K562 (cell line): ENCODE results near the gene SAMD14. TPM values are rescaled to one million over a fixed set of nuclear protein-coding genes. Genes with fewer than 3 reads are reported as not detected.

Experiments
- ATAC-seq: fragments of 200-7000 bp; cut with Tn5 transposase; 3 replicates; pipeline ENCODE4 v1.9.1; 2020; ENCODE audit warnings: moderate library complexity
- BruUV-seq: library from RNA; stranded (reverse); fragments of 400-500 nt; replicated peaks from 2 replicates; lab custom pipeline; 2021; lab: Mats Ljungman, UMichigan
- CTCF ChIA-PET: fragments of 300-600 bp; formaldehyde crosslinking; extraction: SDS; loops from one replicate; lab custom pipeline; 2021; ENCODE audit warnings: low intra/inter-chr PET ratio; lab: Yijun Ruan, JAX
- POLR2A ChIA-PET: fragments of 300-600, 350-650 bp; sonication (Branson Sonifier 250); formaldehyde crosslinking; extraction: SDS; loops from one replicate; lab custom pipeline; 2021; ENCODE audit warnings: antibody characterized with exemption, inconsistent platforms; lab: Yijun Ruan, JAX
- DNase-seq, 4 experiments: peaks; one replicate each; pipeline versions ENCODE4 v3.0.0 to v3.0.0-alpha.2; 2011 to 2018; ENCODE audit warnings: low spot score in 3 of 4, mixed read lengths in 3 of 4; ENCODE audit errors: extremely low read depth in 1 of 4
- FAIRE-seq: peaks from 2 replicates; lab custom pipeline; 2011; peaks lifted over from hg19 to GRCh38; lab: Jason Lieb, UNC
- H2AFZ ChIP-seq: 2 replicates; pipeline ENCODE4 v1.6.0; 2011; ENCODE audit warnings: low read depth, low read length, control low read depth, inconsistent platforms
- H3K27ac ChIP-seq: fragments of 200-600 bp; 3 replicates; pipeline ENCODE4 v1.8.0; 2011; ENCODE audit warnings: low read depth, mild to moderate bottlenecking, control low read depth, inconsistent platforms, low read length, moderate library complexity, mixed read lengths; ENCODE audit errors: extremely low read depth
- H3K27me3 ChIP-seq, 2 experiments: fragments of 300-600 bp in 1 of 2; 2 replicates in 1 of 2; 3 replicates in 1 of 2; pipeline versions ENCODE4 v1.6.0 to v1.8.0; 2011; ENCODE audit warnings: inconsistent platforms in 2 of 2, low read length in 2 of 2, mild to moderate bottlenecking in 1 of 2, mixed read lengths in 1 of 2, moderate library complexity in 1 of 2; ENCODE audit not compliant: control insufficient read depth in 2 of 2, insufficient read depth in 2 of 2
- H3K36me3 ChIP-seq: fragments of 300-600 bp; 3 replicates; pipeline ENCODE4 v1.8.0; 2011; ENCODE audit warnings: mild to moderate bottlenecking, low read length, inconsistent platforms; ENCODE audit not compliant: control insufficient read depth, insufficient read depth
- H3K4me1 ChIP-seq, 2 experiments: fragments of 200-600 bp in 1 of 2; replicated peaks in 1 of 2; 2 replicates in 1 of 2; 3 replicates in 1 of 2; pipeline versions ENCODE4 v1.5.1 to v1.8.0; 2011; ENCODE audit warnings: inconsistent platforms in 2 of 2, low read length in 2 of 2, mild to moderate bottlenecking in 1 of 2, mixed read lengths in 1 of 2, moderate library complexity in 1 of 2; ENCODE audit not compliant: control insufficient read depth in 2 of 2, insufficient read depth in 2 of 2
- H3K4me2 ChIP-seq: 2 replicates; pipeline ENCODE4 v1.6.1; 2011; ENCODE audit warnings: low read length, control low read depth, inconsistent platforms, mixed read lengths; ENCODE audit not compliant: insufficient read depth
- H3K4me3 ChIP-seq: fragments of 200-600 bp; sonication (generic), shearing (Covaris generic); 2 replicates; pipeline ENCODE4 v1.5.1; 2016; ENCODE audit warnings: control low read depth, inconsistent platforms
- H3K79me2 ChIP-seq: fragments of 200-600 bp; 3 replicates; pipeline ENCODE4 v1.8.0; 2011; ENCODE audit warnings: low read length, inconsistent platforms; ENCODE audit not compliant: control insufficient read depth, insufficient read depth
- H3K9ac ChIP-seq, 2 experiments: 2 replicates each; pipeline versions ENCODE4 v1.6.0 to v1.6.1; 2011; ENCODE audit warnings: low read depth in 2 of 2, low read length in 2 of 2, control low read depth in 1 of 2, inconsistent platforms in 1 of 2, mild to moderate bottlenecking in 1 of 2, mixed read lengths in 1 of 2; ENCODE audit not compliant: insufficient read depth in 1 of 2
- H3K9me1 ChIP-seq: one replicate; pipeline ENCODE4 v1.6.0; 2011; ENCODE audit warnings: inconsistent platforms, mild to moderate bottlenecking, low read length, moderate library complexity; ENCODE audit not compliant: control insufficient read depth, insufficient read depth
- H3K9me3 ChIP-seq: replicated peaks from 2 replicates; pipeline ENCODE4 v1.5.1; 2011; ENCODE audit warnings: low read depth, low read length, inconsistent platforms; ENCODE audit not compliant: control insufficient read depth, insufficient read depth
- H4K20me1 ChIP-seq: replicated peaks from 2 replicates; pipeline ENCODE4 v1.6.1; 2011; ENCODE audit warnings: low read length, inconsistent platforms, mixed read lengths; ENCODE audit not compliant: control insufficient read depth, insufficient read depth
- ASH1L ChIP-seq: fragments of 450-650 bp; IDR thresholded peaks from 2 replicates; pipeline ENCODE4 v1.6.1; 2018; ENCODE audit warnings: borderline replicate concordance, mild to moderate bottlenecking, low read depth; ENCODE audit not compliant: partially characterized antibody
- CC2D1A ChIP-seq: fragments of 450-650 bp; IDR thresholded peaks from 2 replicates; pipeline ENCODE4 v1.6.1; 2017; ENCODE audit warnings: mild to moderate bottlenecking
- EP300 ChIP-seq: IDR thresholded peaks from 2 replicates; pipeline ENCODE4 v1.6.1; 2012; ENCODE audit warnings: low read length, improper control_type of control experiment
- GTF2F1 ChIP-seq: IDR thresholded peaks from 2 replicates; pipeline ENCODE4 v1.6.1; 2011; ENCODE audit warnings: low read depth, low read length, improper control_type of control experiment
- KDM1A ChIP-seq, 2 experiments: fragments of 450-650 bp; IDR thresholded peaks; 2 replicates each; pipeline ENCODE4 v1.6.1; 2016; ENCODE audit warnings: mild to moderate bottlenecking in 2 of 2
- KLF10 ChIP-seq: fragments of 250-450 bp; sonication (Bioruptor Pico); IDR thresholded peaks from 2 replicates; pipeline ENCODE4 v1.6.1; 2021; ENCODE audit warnings: matching md5 sums
- MEIS2 ChIP-seq: fragments of 450-650 bp; IDR thresholded peaks from 2 replicates; pipeline ENCODE4 v1.6.1; 2014; ENCODE audit warnings: mild to moderate bottlenecking; ENCODE audit not compliant: partially characterized antibody
- NCOA1 ChIP-seq: fragments of 450-650 bp; IDR thresholded peaks from 2 replicates; pipeline ENCODE4 v1.6.1; 2016; ENCODE audit warnings: low read depth
- SIN3A ChIP-seq, 2 experiments: fragments of 150-350 bp in 1 of 2; IDR thresholded peaks; 2 replicates each; pipeline ENCODE4 v1.6.1; 2011 to 2016; ENCODE audit warnings: borderline replicate concordance in 2 of 2, low read depth in 2 of 2, low read length in 2 of 2, mild to moderate bottlenecking in 2 of 2, moderate library complexity in 2 of 2; ENCODE audit not compliant: control insufficient read depth in 1 of 2
- SMARCA5 ChIP-seq: fragments of 450-650 bp; IDR thresholded peaks from 2 replicates; pipeline ENCODE4 v1.6.1; 2016
- ZFPM2 ChIP-seq: fragments of 250-450 bp; sonication (Bioruptor Pico); IDR thresholded peaks from 2 replicates; pipeline ENCODE4 v1.5.1; 2022; ENCODE audit warnings: mild to moderate bottlenecking
- ZNF3 ChIP-seq: fragments of 250-450 bp; sonication (Bioruptor Pico); IDR thresholded peaks from 2 replicates; pipeline ENCODE4 v1.5.0; 2021; ENCODE audit warnings: mild to moderate bottlenecking, moderate library complexity
- ZNF395 ChIP-seq: fragments of 200-800 bp; sonication (Bioruptor generic); IDR thresholded peaks from 2 replicates; pipeline ENCODE4 v1.6.1; 2017; ENCODE audit warnings: missing genetic modification characterization, missing compliant biosample characterization
- ZNF507 ChIP-seq: conservative IDR thresholded peaks from 2 replicates; pipeline ENCODE4 v1.6.1; 2017; ENCODE audit warnings: missing genetic modification characterization, missing compliant biosample characterization
- WGBS: fragments of 100-300 bp; shearing (Covaris generic); methylation state at CpG from one replicate; pipeline ENCODE4 v1.1.6; 2016; ENCODE audit warnings: low coverage, mixed read lengths; ENCODE audit not compliant: insufficient coverage; ENCODE audit errors: missing lambda C conversion rate; 5-methylcytosine and 5-hydroxymethylcytosine counted together
- in situ Hi-C: fragments of 300-500 bp; cut with MboI; formaldehyde crosslinking; loops from 4 replicates; pipeline ENCODE4 v1.15.0; 2018; ENCODE audit warnings: inconsistent platforms, mixed read lengths
- intact Hi-C: fragments of 100-400 bp; cut with micrococcal nuclease; formaldehyde crosslinking; loops from 2 replicates; pipeline ENCODE4 v1.14.2; 2022
- polyA plus RNA-seq, 8 experiments: library from polyadenylated mRNA; depleted of rRNA in 4 of 8; stranded (reverse) in 5 of 8; unstranded in 3 of 8; fragments of >200 nt; fragmentation: Nextera tagmentation in 2 of 8; fragmentation: Illumina TruSeq in 1 of 8; extraction: Ambion mirVana in 2 of 8; extraction: Trizol in 1 of 8; gene quantifications; 2 replicates each; pipeline versions ENCODE4 v1.2.1 to v1.2.3, GENCODE V29; 2011 to 2014; ENCODE audit warnings: inconsistent platforms in 1 of 8, missing spikeins in 1 of 8
- total RNA-seq, 7 experiments: library from RNA; depleted of rRNA in 6 of 7; stranded (reverse); fragments of >200 nt in 6 of 7; fragmentation: Illumina TruSeq in 2 of 7; extraction: Trizol in 2 of 7; gene quantifications; 2 replicates each; pipeline versions ENCODE4 v1.2.1 to v1.2.3, GENCODE V29; 2011 to 2021; ENCODE audit warnings: low replicate concordance in 1 of 7
- TF ChIP-seq, protein P1 (sequence below): IDR thresholded peaks from 3 replicates; pipeline ENCODE4 v1.6.1; 2011; ENCODE audit warnings: borderline replicate concordance, mild to moderate bottlenecking, moderate library complexity; ENCODE audit not compliant: insufficient read length; ENCODE audit errors: extremely low read depth

The SAMD14 gene
- total and polyA plus RNA-seq, 9 of the 15 experiments (the other 6 are each of a cell fraction or from before 2014, with no cell fraction given): 0.04 to 0.07 TPM; not detected in 7

DNA sequence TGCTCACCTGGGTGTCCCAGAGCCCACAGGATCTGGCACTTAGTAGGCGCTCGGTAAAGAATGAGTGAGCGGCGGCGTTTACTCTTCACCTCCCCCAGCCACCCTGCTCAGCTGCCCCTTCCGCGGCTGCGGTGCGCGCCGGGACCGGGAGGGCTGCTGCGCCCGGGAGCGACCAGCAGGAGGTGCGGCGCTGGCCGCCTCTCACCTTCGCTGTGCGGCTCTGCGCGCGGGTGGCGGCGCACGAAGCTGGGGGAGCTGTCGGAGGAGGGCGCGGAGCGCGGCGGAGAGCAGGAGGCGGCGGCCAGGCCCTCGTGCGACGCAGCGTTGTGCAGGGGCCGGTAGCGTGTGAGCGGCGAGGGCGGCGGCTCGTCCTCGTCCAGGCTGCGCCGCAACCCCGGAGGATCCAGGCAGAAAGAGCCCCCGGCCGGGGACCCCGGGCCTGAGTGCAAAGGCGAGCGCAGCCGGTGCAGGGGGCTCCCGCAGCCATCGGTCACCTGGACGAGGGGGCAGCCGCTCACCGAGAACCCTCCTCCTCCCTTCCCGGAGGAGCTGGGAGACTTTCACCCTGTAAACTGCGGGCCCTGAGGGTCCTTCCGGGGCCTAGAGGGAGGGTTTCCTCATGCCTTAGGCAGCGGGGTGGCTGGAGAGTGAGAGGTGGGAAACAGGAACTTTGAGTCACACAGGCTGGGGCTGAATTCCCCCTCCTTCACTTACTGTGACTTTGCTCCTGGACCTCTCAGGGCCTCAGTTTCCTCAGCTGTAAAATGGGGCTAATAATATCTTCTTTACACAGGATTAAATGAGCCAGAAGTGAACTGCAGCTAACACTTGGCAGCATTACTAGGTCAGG lies 12.5 kb downstream of the SAMD14 start:
- H4K20me1 ChIP-seq: peaks cover 9% of the 10 kb centered on the region
- H3K79me2 ChIP-seq: no peaks in the 10 kb centered on the region
- DNase-seq (peak; percentile 78 to 84 (median 82)), ATAC-seq (peak; percentile 98), FAIRE-seq (peak; percentile 49)
- H3K4me3 ChIP-seq: no peak overlapping the region
- H3K27ac ChIP-seq: no peak overlapping the region
- peaks cover 27 to 42% of the 10 kb centered on the region in 2 experiments; a peak in 4 of 5 replicates for H3K27me3 ChIP-seq
- BruUV-seq: no TSS peak
- intact Hi-C loops: no loop called here
- H3K9me3 ChIP-seq: no peaks in the 10 kb centered on the region
- H3K9me1 ChIP-seq: no peaks in the 10 kb centered on the region
- CTCF ChIA-PET: interaction anchor here (0.6 kb wide), 2 partner anchors 45 to 549 kb away, joined by 3 to 8 read pairs; no protein-coding TSS in a partner anchor
- in situ Hi-C loops: no loop called here
- peak overlapping the region; percentile 76 for H2AFZ ChIP-seq
- H3K4me2 ChIP-seq: peak overlapping the region; percentile 39; the same call in 1 of the 2 replicates
- POLR2A ChIA-PET: interaction anchor here (1.0 to 1.3 kb wide), 2 partner anchors 15 kb away, joined by 3 to 4 read pairs; no protein-coding TSS in a partner anchor
- H3K4me1 ChIP-seq: peaks cover 0 to 25% of the 10 kb centered on the region in 2 experiments; a peak in 4 of 5 replicates
- WGBS: 3% methylated on average over 51 of the region's 64 CpGs
- H3K9ac ChIP-seq: peak overlapping the region in 1 of 2 experiments; percentile 5; a peak in 1 of 4 replicates
- no peaks in the 10 kb centered on the region for H3K36me3 ChIP-seq
- TF ChIP-seq GTF2F1 (no peak), KDM1A (IDR thresholded peaks at IDR 0.05) (peak in 1 of 2 experiments; percentile 30; a peak in 1 of 4 replicates), EP300 (no peak), KLF10 (CRISPR knock-in tag) (no peak), ZNF507 (tag) (no peak), ASH1L (no peak), NCOA1 (no peak), ZNF395 (CRISPR knock-in tag) (no peak), CC2D1A (no peak), ZNF3 (no peak), SMARCA5 (no peak), MEIS2 (peak; percentile 37), SIN3A (IDR thresholded peaks at IDR 0.05; ENCODE audit: borderline replicate concordance in 2 of 2, control insufficient read depth in 1 of 2, low read depth in 2 of 2, low read length in 2 of 2) (no peak), ZFPM2 (no peak)
- TF ChIP-seq, protein P1, sequence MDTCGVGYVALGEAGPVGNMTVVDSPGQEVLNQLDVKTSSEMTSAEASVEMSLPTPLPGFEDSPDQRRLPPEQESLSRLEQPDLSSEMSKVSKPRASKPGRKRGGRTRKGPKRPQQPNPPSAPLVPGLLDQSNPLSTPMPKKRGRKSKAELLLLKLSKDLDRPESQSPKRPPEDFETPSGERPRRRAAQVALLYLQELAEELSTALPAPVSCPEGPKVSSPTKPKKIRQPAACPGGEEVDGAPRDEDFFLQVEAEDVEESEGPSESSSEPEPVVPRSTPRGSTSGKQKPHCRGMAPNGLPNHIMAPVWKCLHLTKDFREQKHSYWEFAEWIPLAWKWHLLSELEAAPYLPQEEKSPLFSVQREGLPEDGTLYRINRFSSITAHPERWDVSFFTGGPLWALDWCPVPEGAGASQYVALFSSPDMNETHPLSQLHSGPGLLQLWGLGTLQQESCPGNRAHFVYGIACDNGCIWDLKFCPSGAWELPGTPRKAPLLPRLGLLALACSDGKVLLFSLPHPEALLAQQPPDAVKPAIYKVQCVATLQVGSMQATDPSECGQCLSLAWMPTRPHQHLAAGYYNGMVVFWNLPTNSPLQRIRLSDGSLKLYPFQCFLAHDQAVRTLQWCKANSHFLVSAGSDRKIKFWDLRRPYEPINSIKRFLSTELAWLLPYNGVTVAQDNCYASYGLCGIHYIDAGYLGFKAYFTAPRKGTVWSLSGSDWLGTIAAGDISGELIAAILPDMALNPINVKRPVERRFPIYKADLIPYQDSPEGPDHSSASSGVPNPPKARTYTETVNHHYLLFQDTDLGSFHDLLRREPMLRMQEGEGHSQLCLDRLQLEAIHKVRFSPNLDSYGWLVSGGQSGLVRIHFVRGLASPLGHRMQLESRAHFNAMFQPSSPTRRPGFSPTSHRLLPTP: peak; percentile 31
